GM12801 (cell line): ENCODE results near the gene ARMH4.

Source experiments
- TF ChIP-seq, protein P1 (sequence below): IDR thresholded peaks from one replicate; pipeline ENCODE4 v1.5.1; 2011; ENCODE audit warnings: control low read depth; ENCODE audit not compliant: insufficient read length; ENCODE audit errors: extremely low read depth

Gene ARMH4

DNA sequence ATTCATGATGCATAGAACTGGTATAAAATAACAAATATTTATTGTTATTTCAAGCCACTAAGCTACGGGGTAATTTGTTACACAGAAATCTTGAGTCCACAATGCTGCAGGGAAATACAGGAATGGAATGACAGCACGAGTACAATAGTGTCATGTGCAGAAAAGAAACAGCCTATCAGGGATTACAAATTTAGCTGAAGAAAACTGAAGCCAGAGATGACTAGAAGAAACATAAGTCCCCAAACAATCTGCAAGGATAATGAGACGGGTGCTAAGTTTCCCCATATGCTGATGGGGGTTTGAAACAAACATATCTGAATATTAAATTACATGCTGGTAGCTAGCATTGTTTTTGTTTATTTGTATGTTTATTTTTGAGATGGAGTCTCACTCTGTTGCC, 8.9 kb downstream of the ARMH4 start:
- TF ChIP-seq, protein P1, sequence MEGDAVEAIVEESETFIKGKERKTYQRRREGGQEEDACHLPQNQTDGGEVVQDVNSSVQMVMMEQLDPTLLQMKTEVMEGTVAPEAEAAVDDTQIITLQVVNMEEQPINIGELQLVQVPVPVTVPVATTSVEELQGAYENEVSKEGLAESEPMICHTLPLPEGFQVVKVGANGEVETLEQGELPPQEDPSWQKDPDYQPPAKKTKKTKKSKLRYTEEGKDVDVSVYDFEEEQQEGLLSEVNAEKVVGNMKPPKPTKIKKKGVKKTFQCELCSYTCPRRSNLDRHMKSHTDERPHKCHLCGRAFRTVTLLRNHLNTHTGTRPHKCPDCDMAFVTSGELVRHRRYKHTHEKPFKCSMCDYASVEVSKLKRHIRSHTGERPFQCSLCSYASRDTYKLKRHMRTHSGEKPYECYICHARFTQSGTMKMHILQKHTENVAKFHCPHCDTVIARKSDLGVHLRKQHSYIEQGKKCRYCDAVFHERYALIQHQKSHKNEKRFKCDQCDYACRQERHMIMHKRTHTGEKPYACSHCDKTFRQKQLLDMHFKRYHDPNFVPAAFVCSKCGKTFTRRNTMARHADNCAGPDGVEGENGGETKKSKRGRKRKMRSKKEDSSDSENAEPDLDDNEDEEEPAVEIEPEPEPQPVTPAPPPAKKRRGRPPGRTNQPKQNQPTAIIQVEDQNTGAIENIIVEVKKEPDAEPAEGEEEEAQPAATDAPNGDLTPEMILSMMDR: no peak

DNA sequence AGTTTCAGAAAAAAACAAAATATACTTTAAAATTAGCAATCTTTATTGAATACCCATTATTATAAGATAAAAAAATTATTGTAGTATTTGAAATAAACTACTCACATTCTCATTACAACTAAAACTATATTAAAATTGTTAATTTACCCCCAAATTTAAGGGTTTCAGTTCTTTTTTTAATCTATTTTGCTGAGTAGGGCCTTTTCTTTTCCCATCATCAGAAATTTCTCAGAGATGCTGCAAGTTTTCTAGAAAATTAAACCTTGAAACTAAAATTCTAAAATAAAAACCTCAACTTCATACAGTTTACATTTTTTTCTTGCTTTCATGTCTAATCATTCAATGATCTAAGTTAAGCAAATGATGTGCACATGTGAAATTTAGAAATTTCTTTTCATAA, 10.1 kb downstream of the ARMH4 start:
- TF ChIP-seq, protein P1: no peak

DNA sequence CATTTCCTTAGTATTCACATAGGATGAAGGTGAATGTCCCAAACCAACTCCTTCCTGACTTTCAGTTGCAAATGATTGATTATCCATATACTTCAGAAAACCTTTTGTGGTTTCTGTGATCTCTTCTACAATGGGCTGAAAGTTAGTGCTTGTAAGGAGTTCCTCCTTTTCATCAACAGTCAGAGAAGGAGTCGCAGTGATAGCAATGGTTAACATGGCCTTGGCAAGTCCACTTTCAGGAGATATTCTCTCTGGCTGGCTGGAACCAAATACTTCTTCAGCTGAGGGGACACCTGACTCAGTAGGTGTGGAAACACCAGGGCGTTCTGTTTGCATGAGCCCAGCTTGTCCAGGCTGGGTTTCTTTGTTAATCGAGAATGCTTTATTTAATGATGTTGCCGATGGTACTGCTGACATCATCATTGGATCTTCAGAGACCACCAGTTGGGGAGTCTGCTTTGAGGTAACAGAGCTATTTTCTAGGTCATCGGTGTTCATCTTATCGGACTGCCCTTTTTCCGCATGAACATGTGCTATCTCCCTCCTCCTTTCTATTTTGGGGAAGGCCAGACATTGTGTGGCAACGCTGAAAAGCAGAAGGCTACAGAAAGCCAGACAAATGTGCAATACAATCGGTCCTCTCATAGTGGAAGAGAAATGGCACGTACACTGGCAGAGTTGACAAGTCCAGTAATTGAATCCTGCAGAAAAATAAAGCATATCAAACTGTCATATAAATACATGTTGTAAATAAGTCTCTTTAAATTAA, 13.1 kb downstream of the ARMH4 start:
- TF ChIP-seq, protein P1: no peak

DNA sequence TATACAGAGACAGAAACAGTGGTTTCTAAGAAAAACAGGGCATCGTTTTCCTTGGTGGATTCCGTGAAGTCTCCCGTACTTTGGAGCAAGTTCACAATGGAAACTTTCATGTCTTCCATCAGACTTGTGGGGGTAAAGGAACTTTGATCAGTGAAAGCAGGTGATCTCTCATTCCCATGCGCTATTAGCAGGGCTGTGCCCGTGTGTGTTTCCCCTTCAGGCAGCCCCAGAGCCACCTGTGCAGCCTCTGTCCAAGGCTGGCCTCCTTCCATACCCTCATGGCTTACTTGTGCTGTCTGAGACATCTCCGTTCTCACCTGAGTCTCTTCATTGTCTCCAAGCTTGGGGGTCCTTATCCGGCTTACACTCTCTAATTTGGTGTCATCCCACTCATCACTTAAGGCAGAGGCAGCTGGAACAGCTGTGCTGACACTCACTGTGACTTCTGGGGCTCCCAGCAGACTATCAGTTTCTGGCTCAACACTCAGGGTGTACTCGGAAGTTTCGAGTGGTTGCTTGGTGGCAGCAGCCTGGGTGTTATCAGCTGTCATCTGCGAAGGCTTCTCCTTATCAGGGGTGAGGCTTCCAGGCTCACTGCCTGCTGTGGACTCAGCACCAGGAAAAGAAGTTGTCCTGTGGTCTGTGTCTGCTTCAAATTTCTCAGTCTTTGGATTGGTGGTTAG, 13.8 kb downstream of the ARMH4 start:
- TF ChIP-seq, protein P1: no peak

DNA sequence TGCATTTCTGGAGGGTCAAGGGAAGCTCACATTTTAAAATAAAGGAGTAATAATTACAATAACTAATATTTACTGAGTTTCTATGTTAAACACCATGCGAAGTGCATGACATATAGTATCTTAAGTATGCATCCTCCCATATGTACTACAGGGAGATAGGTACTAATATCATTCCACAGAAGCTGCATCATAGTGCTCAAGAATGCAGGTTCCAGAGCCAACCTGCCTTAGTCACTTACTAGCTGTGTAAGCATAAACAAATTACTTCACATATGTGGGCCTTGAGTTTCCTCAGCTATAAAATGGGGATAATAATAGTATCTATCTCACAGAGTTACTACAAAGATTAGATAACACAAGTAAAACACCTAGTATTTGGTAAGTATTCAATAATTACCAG, 18.3 kb downstream of the ARMH4 start:
- TF ChIP-seq, protein P1: no peak

DNA sequence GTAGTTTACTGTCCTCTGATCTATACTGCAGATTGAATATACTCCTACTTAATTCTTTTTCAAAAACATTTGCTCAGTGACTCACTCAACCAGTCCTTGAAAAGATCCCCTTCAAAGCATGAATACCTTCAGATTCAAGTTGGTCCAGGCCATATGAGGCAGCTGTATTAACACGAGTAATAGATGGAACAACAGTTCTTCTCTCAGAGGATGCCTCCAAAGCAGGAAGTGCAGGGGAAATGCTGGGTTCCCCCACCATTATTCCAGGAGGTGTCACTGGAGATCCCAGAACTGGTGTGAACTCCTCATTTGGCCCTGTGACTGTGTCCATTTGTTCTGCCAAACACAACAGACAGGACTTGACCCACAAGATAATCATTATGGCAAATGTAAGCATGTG, 20.6 kb downstream of the ARMH4 start:
- TF ChIP-seq, protein P1: no peak

DNA sequence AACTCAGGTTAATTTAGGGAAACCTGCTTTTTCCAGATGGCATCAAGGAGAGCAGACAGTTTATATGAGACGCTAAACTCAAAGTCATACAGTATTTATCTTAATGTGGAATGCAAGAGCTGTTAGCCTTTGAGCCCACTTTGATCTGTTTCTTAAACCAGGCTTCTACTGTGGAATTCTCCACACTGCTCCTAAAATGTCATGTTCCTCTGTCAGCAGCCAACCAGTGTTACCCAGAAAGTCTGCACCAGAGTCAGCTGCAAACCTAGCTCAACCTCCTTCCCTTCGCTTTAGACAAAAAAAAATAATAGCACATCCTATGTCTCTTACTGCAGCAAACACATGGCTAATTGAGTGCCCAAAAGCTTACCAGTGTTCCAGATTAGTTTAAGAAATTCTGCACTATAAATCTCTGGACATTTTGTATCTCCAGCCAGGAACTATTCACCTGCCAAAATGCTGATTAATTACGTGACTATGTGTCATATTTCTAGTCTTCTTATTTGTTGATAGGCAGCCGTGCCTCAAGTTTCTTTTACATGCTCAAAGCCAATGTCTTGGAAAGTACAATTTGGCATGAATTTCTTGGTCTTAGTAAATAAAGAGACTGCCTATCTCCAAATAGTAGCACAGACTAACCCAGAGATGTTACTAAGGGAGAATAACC, 21.8 kb downstream of the ARMH4 start:
- TF ChIP-seq, protein P1: no peak
